C1 segment of cervical spinal cord (tissue), 14 donors: ENCODE data around the gene RHBDD1.
A peak's percentile ranks its signal among the peaks of the same experiment; 100 is the strongest.
"Not testable (repeated sequence)": the region's sequence is repeated elsewhere in the genome, so short reads cannot be mapped to it uniquely, and the experiment has no call there.

Experiments
- DNase-seq, 14 donors: peaks; one replicate each; lab custom pipeline; 2025; lab: John Stamatoyannopoulos, UW

The RHBDD1 gene

DNA sequence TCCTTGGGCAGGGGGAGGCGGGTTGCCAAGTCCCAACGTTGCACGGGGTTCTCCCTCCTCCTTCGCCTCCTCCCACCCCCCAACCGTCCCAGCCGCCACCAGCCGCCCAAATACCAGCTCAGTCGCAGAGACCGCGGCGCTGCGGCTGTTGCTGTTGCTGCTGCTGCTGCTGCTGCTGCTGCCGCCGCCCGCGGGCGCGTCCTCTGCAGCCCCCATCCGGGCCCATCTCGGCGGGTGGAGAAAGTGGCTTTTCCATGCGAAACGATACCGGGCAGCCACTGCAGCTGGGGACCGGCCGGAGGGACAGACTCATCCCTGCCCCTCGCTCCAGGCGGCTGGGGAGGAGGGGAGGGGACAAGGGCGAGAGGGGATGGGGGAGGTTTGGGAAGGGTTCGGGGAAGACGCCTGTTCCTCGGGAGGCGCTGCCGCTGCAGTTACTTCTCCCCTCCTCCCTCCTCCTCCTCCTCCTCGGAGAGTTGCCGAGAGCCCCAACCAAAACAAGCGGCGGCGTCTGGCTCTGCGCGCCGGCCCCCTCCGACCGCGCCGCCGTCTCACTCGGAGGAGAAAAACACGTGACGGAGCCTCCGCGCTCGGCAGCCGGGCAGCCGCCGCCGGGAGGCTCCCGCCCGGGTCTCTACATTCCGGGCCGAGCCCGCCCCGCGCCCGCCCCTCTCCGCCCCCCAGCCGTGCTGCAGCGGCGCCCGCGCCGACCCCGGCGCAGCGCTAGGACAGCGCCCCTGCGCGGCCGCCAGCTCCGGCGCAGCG lies 36.5 kb upstream of the RHBDD1 start, which contains the start of gene IRS1:
TSS of gene IRS1 (minus strand) at position 610 of the 765 bp plus-strand sequence. CDS start 1,082 bp downstream, outside the sequence.
- DNase-seq = peak in 12 of 14 donors; percentile 22 to 82 (median 60)

DNA sequence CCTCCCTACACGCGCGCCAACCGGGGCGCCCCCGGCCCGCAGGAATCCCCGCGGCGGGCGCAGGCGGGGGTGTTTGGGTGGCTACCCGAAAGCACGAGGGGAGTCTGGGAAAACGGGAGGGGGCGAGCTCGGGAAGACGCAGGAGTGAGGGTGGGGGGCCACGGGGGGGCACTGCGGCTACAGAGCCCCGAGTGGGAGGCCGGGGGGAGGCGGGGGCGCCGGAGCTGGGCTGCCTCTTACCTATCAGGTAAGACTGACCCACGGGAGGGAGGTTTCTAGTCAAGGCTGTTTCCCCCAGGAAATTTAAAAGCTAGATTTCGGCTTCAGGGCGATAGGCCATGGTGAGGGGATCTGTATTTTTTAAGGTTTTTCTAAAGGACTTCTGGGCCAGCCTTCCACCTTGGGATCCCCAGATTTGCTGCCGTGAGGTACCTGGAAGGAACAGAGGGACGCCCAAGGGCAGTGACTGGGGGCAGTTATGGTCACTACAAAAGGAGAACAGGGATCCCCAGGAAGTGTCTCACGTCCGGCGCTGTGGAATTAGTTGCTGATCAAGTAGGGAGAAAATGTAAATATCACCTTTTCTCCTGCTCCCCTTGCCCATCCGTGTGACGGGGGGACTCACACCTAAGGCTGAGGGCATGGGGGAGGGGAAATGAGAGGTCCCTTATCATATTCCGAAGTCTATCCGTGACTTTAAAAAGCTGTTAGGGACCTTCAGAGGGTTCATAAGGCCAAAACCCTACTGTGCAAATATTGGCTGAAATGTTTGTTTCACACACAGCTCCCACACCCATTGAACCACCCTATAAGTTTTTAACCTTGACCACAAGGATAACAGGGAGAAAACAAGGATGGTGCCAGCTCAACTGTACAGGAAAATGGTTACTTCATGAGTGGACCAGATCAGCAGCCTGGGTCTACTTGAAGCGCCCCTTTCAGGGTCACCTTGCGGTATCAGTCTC lies 35.6 kb upstream of the RHBDD1 start:
- DNase-seq = peak in 5 of 14 donors; percentile 43 to 77 (median 58)

DNA sequence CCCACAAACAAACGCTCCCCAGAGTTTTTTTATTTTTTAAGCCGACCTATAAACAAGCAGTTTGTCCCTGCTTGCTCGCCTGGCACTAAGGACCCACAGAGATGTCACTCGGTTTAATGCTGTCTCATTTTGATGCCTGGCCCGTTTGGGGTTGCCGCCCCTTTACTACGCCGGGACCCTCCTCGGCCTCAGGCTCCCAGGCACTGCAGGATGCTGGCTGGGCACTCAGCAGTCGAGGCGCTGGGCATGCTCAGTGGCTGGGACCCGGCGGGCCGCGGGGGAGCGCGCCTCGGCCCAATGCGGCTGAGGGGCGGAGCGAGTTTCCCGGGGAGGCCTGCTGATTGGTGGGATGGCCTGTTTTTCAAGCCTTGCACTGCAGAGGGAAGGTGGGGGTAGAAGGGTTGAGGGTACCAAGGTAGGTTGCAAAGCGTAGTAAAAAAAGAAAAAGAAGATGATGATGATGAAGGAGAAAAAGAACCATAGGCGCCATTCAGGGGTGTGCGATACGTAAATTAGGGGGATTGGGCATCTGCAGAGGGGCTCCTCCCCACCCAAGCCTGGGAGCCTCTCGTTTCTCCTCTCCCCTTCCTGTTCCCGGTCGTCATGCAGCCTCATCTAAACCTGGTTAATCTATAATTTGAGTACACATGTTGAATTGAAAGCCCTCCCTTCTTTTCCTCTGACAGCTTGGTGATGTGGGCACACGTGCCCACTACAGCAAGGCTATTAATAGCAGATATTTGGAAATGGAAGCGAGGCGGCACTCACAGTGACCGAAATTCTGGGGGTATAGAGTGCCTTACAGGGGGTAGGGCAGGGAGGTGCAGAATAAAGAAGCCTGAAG lies 34.7 kb upstream of the RHBDD1 start:
- DNase-seq = peak; percentile 63 to 98 (median 88)

DNA sequence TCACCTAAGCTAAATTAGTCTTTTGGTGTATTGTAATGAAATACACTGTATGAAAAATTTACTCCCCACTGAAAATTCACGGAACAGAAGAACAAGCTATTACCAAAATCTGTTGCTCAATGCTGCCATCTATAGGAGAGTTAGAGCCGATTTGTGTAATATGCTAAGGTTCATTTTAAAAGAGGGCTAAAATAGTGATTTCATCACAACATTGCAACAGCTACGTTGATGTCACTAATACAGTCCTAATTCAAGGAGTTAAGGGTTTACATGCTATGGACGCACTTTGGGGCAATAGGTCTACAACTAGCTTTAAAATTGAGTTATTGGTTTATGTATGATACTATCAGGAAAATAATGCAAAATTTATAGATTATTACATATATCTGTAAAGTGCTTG lies 33.3 kb upstream of the RHBDD1 start:
- DNase-seq = peak in 2 of 14 donors; percentile 18 to 70

DNA sequence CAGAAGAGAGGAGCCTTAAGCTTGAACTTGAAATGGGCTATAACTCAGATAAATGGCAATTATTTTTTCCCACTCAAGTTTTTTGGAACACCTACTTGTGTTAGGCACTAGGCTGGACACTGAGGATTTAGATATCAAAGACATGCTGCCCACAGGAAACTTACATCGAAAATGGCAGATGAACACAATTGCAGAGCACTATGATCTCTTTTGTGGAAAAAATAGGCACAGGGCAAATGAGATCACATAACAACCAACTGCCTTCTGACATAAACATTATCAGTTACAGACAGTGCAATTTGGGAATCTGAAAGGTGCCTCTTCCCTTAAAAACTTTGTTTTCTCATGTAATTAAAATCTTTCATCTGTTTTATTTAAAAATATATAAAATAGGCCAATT lies 32.4 kb upstream of the RHBDD1 start:
- DNase-seq = no peak

DNA sequence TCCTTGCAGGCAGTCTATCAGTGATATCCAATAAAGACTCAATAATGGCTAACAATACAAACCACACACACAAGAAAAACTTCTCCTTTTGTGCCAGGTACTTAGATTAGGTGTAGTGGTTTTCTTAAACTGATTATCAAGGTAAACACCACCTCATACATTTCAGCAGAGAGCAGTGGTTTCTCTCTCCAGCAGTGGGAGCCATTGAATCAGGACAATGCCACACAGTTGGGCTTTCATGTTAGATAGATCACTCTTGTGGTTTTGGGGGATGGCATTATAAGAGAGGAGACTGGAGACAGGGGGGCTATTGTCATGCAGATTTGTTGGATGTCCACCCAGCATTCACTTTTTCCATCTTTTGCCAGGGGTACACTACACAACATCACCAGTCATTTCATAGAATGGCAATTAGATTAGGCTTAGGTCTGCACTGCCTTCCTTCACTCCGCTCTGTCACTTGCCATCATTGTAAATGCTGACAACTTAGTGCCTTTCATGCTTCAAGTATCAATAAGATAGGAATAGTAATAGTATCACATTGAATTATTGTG lies 22.6 kb upstream of the RHBDD1 start:
- peak in 1 of 14 donors; percentile 8 for DNase-seq

DNA sequence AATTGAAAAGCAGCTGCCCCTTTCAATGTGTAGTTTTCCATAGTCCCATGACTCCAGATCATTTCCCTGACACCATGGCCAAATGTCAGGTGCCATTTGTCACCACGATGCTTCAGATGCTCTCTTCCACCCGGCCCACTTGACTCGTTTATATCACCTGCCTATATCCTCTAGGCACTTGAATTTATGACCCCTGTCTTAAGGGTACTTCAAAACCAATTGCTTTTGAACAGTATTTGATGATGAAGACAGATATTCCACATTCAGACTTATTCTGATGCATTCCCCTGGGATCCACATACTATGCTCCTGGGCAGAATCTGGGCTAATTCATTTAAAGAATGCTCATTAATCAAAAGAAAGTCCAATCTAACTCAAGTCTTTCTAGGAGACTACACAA lies 16.9 kb upstream of the RHBDD1 start:
- no peak for DNase-seq

DNA sequence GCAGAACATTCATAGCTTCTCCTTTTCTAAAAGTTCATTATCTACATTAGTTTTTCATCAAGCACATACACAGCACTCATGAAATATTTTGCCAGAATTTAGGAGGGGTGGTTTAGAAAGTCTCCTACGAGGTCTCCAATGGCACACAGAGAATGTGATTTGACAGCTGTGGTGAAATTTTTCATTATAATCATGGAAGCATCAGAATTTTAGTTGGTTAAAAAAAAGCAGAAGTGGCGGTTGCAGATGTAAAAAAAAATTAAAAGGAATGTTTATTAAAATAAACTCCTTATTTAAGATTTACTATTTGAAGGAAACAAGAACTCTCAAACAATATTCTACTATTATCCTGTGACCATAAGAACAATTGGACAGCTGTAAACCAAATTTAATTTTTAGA lies 10.8 kb upstream of the RHBDD1 start:
- DNase-seq = no peak

DNA sequence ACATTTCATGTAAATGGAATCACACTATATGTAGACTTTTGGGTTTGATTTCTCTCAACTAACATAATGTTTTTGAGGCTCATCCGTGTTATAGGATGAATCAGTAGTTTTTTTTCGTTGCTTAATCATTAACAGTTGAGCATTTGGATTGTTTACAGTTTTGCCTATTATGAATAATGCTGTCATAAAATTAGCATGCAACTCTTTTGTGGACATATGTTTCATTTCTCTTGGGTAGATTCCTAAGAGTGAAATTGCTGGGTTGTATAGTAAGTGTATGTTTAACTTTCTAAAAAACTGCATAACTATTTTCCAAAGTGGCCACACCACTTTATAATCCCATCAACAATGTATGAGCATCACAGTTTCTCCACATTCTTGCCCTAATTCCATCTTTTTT lies 7.7 kb upstream of the RHBDD1 start:
- DNase-seq = no peak

DNA sequence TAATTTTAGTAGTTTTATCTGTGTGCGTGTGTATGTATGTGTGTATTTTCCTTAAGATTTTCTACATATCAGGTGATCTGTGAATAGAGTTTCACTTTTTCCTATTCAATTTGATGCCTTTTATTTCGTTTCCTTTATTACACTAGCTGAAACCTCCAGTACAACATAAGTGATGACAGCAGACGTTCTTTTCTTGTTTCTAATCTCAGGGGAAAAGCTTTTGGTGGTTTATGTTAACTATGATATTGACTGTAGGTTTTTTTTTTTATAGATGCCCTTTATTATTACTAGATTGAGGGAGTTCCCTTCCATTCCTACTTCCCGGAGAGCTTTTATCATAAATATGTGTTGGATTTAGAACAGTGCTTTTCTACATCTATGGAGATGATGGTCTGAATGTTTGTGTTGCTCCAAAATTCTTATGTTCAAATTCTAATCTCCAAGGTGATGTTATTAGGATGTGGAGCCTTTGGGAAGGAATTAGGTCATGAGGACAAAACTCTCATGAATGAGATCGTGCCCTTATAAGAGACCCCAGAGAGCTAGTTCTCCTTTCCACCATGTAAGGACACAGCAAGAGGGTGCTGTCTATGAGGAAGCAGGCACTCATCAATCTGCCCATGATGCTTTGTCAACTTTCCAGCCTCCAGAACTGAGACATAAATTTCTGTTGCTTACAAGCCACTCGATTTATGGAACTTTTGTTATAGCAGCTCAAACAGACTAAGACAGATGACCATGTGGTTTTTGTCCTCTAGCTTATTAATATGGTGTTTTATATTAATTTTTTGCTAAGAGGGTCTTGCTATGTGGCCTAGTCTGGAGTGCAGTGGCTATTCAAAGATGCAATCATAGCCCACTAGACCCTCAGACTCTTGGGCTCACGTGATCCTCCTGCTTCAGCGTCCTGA lies 5.9 kb upstream of the RHBDD1 start:
- DNase-seq = no peak

DNA sequence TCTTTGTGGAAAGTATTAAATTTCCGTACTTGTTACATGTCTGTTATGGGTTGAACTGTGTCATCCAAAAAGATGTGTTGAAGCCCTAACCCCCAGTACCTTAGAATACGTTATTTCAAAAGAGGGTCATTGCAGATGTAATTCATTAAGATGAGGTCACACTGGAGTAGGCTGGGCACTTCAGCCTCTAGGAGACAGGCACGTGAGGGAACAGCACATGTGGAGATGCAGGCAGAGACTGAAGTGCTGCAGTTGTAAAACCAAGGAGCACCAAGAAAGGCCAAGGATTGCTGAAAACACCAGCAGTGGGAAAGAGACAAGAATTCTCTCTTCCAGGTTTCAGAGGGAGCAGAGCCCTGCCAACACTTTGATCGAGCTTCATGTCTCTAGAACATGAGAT lies 4.6 kb upstream of the RHBDD1 start:
- DNase-seq = no peak

DNA sequence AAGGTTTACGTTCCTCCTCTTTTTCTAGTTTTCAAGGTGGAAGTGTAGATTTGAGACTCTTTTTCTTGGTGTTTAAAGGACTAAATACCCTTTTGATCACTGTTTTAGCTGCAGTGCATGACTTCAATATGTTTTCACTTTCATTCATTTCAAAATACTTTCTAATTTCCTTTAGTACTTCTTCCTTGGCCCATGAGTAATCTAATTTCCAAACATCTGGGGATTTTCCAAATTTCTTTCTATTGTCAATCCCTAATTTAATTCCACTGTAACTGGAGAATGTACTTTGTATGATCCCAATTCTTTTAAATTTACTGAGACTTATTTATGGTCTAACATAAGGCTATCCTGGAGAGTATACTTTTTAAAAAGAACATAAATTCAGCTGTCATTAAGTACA lies 3.8 kb upstream of the RHBDD1 start:
- no peak for DNase-seq

DNA sequence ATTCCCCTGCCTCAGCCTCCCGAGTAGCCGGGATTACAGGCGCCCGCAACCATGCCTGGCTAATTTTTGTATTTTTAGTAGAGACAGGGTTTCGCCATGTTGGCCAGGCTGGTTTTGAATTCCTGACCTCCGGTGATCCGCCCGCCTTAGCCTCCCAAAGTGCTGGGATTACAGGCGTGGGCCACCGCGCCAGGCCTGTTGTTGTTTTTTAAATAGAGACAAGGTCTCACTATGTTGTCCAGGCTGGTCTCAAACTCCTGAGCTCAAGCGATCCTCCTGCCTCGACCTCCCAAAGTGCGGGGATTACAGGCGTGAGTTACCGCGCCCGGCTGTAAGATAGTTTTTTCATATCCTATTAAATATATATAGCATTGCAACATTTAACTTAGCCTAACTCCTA lies 974 bp upstream of the RHBDD1 start:
- DNase-seq = not testable (repeated sequence)

DNA sequence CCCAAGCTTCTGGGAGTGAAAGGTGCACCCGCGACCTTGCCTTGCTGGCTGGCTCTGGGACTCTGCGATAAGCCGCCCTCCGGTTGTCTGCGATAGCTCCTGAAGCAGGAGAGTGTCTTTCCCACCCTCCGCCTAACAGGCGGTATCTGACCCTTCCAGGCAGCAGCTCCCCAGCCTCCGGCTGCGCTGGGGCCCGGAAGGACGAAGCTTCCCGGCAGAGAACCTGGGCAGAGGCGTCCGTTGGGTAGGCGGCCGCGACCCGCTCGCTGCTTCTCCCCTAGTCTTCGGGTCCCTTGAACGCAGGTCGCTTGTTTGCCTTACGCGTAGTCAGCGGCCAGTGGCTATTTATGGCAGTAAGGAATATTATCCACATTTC lies 446 bp upstream of the RHBDD1 start:
- no peak for DNase-seq

DNA sequence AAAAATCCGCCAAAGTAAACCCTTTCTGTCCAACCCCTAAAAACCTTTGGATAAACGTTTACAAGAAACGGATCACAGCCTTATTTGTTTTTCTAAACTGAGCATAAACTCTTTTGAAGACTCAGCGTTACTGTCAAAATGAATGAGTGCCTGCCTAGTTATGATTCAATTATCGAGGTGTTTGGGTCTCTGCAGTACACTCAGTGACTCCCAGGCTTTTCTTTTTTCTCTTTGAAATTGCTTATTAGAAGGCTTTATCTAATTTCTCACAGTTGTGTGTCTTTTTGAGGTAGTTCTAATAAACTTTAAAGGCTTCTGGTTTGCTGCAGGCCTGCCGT lies 663 bp downstream of the RHBDD1 start:
- DNase-seq = no peak

DNA sequence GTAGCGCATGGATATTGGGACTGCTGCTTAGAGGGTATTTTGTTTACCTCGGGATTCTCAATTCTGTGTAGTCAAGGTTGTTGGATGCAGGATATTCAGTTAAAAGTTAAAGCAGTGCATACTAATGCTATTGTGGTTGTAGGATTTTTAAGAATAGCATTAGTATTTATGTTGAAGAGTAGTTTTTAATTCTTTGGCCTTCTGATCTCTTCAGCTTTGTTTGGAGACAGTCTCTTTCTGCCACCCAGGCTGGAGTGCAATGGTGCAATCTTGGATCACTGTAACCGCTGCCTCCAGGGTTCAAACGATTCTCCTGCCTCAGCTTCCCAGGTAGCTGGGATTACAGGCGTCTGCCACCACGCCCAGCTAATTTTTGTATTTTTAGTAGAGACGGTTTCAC lies 1.5 kb downstream of the RHBDD1 start:
- DNase-seq = no peak

DNA sequence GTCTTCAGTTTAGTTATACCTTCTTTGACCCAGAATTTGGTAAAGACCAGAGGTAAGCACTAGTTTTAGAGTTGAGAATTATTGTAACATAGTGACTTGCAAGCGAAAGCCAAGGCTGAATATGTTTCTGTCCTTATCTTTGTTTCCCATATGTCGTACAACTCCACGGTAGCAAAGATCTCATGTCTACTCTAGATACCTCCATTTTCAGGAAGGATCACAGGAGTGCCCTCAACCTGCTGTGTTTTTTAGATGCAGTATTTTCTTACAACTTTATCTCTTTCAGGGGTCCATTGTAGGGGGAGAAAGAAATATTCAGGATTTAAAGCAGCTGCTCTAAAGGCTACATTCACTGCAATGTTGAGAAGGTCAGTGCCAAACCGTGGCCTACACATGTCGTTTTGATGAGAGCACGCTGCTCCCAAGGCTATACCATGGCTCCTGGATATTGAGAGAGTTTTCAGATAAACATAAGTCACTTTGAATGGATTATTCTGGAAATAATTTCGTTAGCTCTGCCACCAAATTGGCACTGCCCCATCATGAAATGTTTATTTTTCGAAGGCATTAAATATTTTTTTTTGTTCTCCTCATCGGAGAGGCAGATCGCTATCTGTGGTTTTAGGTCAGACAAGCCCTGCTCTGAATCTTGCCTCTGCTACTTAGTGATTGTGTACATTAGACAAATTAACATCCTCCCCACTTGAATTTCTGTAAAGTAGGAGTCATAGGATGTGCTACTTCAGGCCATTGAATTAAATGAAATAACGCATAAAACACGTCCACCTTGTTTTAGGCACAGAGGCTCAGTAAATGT lies 2.1 kb downstream of the RHBDD1 start:
- DNase-seq = no peak

DNA sequence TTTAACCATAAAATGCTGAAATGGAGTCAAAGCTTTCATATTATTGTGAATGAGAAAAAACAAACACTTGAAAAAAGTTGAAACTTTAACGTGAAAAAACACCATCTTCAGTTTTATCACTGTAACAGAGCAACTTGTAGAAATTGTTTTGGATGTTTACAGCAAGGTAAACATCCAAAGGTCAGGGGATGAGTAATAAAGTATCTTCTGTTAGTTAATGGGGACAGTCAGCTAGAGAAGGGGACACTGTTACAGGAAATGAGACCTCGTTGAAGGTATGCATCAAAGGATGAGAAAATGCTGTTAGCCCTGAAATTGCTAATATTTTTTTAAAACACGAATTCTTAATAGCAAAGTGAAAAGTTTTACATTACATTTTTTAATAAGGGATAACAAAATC lies 2.9 kb downstream of the RHBDD1 start:
- no peak for DNase-seq

DNA sequence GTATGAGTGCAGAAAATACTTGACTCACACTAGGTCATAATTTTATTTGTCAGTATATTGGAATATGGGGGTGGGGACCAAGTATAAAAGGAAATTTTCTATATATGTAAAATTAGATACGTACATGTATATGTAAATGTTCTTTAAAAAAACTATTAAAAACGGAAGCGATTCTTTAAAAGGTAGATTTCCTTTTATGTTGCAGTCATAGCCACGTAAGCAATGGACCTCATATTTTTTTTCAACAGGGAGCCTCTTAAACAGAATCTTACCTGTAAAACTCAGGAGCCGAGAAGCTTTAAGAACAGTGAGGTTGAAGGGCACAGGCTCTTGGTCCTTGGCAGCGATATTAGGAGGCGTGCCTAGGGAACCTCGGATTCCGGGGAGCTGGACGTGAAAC lies 3.3 kb downstream of the RHBDD1 start:
- no peak for DNase-seq

DNA sequence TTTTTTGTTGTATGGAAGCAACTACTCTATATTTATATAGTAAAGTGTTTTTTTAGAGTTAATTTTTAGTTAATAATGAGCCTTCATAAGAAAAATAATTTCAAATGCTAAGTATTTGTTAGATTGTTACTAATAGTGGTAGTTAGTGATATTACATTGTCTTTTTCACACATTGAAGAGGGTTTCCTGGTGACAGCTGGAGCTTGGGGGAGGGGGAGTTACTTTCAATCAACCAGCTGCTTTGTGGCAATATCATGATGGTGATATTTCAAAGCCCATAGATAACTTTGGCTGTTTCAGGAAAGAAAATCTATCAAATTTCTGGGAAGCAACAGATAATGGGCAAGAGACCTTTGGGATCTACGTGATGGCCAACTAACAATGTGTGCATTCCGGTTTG lies 4.1 kb downstream of the RHBDD1 start:
- no peak for DNase-seq
